GM12864 (cell line): ENCODE measurements around the gene SUN3.

Source experiments
- DNase-seq: peaks from one replicate; pipeline ENCODE4 v3.0.0-alpha.2; 2011; ENCODE audit warnings: low read depth
- H3K4me3 ChIP-seq: 2 replicates; pipeline ENCODE4 v1.5.1; 2011; ENCODE audit warnings: mild to moderate bottlenecking, low read depth, low read length, control low read depth
- TF ChIP-seq, protein P1 (sequence below): IDR thresholded peaks from 2 replicates; pipeline ENCODE4 v1.5.1; 2011; ENCODE audit warnings: low read depth, mild to moderate bottlenecking, moderate library complexity, low read length, control low read depth, inconsistent platforms; ENCODE audit errors: missing control alignments

SUN3 gene

DNA sequence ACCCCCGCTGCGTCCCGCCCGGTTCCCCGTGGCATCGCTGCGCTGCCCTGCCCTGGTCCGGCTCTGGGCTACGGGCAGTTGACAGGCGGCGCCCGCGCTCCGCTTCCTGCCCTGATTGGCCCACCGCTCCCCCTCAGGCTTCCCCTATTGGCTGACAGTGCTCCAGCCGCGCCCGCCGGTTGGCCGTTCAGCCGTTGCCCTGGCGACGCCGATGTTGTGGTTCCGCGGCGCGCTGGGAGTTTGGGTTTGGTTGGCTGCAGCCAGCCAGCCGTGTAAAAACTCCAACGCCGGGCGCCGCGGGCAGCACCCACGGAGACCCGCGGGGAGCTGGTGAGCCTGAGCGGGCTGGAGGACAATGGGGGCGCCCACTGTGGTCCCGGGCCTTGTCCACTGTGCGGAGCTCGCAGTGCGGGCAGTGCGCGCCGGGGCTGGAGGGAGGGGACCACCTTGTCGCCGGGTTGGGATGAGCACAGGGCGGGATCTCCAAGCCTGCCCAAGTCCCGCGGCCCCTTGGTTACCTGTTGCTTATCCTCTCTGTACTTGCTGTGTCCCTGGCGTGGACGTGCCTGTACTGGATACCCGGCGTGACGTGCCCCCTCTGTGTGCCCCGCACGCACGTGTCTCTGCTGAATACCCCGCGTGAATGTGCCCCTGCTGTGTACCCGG, 6.5 kb upstream of the SUN3 start, which contains the start of gene C7orf57:
Gene C7orf57, plus strand, starts transcription at position 243 of the 666 bp plus-strand sequence. CDS start 766 bp downstream, outside the sequence.
- H3K4me3 ChIP-seq = peak within 1 kb of the TSS; percentile 13; the same call in 1 of the 2 replicates
- DNase-seq = no peak
- TF ChIP-seq, protein P1, sequence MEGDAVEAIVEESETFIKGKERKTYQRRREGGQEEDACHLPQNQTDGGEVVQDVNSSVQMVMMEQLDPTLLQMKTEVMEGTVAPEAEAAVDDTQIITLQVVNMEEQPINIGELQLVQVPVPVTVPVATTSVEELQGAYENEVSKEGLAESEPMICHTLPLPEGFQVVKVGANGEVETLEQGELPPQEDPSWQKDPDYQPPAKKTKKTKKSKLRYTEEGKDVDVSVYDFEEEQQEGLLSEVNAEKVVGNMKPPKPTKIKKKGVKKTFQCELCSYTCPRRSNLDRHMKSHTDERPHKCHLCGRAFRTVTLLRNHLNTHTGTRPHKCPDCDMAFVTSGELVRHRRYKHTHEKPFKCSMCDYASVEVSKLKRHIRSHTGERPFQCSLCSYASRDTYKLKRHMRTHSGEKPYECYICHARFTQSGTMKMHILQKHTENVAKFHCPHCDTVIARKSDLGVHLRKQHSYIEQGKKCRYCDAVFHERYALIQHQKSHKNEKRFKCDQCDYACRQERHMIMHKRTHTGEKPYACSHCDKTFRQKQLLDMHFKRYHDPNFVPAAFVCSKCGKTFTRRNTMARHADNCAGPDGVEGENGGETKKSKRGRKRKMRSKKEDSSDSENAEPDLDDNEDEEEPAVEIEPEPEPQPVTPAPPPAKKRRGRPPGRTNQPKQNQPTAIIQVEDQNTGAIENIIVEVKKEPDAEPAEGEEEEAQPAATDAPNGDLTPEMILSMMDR = no peak

DNA sequence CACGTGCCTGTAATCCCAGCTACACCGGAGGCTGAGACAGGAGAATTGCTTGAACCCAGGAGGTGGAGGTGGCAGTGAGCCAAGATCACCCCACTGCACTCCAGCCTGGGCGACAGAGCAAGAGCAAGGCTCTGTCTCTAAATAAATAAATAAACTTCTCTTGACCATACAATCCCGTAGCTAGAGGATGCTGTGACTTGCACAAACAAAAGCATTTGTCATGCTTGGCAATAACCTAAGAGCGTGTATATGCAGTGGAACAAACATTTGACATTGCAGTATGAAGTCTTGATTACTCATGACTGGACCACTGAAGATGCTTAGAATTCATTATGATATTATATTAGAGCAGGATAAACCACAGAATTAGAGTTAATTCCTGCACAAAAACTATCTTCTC, 5.0 kb upstream of the SUN3 start:
- H3K4me3 ChIP-seq = no peak overlapping the region
- no peak for DNase-seq
- TF ChIP-seq, protein P1 = no peak

DNA sequence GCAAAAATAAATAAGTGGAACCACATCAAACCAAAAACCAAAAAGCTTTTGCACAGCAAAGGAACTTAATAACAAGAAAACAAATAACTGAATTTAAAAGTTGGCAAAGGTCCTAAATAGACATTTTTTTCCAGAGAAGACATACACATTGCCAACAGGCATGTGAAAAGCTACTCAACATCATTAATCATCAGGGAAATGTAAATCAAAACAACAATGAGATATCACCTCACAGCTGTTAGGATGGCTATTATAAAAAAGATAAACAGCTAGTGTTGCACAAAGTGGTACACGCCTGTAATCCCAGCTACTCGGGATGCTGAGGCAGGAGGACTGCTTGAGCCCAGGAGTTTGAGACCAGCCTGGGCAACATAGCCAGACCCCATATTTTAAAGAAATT, 2.2 kb upstream of the SUN3 start:
- TF ChIP-seq, protein P1 = no peak
- H3K4me3 ChIP-seq = no peak overlapping the region
- no peak for DNase-seq

DNA sequence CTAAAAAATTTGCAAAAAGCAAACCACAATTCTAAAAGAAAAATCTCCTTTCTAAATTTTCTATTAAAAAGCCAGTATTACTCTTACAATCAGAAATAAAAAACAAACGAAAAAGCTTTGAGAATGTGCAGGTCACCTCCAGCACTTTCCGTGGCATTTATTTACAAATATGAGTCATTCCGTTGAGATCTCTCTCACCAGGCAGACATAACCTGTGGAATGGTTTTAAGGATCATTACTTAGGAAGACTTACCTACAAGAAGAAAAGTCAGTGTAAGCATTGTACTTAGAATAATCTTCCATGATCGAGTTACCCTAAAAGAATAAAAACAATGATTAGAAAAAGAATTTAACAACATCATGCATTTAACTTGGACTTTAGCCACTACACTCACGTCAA, 3.3 kb downstream of the SUN3 start:
- TF ChIP-seq, protein P1 = no peak
- no peak for DNase-seq
- no peak overlapping the region for H3K4me3 ChIP-seq

DNA sequence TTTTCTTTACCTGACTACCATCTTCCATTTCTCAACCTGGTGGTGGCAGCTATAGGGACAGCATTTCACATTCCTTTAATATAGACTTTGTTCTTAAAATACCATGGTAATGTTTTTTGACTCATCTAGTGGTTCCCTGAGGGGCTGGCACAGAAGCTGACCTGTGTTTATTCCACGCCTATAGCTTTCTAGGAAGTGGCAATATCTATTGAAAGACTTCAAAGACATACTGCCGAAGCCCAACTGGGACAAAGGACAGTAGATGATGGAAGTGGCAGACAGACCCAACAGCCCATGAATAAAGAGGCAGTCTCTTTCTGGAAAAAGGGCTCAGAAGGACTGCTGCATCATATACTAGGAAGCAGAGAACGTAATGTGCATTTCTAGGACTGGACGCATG, 11.2 kb downstream of the SUN3 start:
- no peak for DNase-seq
- TF ChIP-seq, protein P1 = no peak
- H3K4me3 ChIP-seq = no peak overlapping the region

DNA sequence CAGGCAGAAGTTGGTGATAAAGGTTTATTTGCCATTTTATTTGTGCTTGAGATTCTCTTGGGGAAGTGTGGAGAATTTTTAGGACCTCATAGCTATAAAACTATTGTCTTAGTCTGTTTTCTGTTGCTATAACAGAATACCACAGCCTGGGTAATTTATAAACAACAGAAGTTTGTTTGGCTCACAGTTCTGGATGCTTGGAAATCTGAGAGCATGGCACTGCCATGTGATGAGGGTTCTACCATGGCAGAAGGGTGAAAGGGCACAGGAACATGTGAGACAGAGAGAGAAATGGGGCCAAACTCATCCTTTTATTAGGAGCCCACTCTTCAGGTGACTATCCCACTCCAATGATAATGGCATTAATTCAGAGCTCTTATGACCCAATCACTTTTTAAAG, 12.3 kb downstream of the SUN3 start:
- no peak for DNase-seq
- no peak overlapping the region for H3K4me3 ChIP-seq
- TF ChIP-seq, protein P1 = no peak

DNA sequence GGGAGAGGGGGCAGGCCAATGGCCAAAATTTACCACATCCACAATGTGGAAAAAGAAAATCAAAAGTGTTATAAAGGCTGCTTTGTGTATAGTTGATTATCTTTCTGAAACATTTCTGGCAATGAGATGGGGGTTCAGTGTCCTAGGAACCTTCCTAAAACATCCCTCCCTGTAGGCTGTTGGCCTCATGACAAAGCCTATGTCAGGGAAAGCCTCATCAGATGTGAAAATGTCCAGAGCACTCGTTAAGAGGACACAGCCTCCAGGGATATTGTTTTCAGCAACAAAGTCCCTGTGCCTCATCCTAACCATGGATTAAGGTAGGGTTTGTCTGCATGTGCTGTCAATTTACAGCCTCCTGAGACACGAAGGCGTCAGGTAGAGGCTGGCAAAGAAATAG, 17.0 kb downstream of the SUN3 start:
- no peak for DNase-seq
- TF ChIP-seq, protein P1 = no peak
- no peak overlapping the region for H3K4me3 ChIP-seq
